GM23248 (cell line): ENCODE data around the gene PRDM16. TPM values are rescaled to one million over a fixed set of nuclear protein-coding genes. Genes with fewer than 3 reads are reported as not detected.

Experiments
- DNase-seq: peaks from one replicate; pipeline ENCODE4 v3.0.0-alpha.2; 2015
- H2AFZ ChIP-seq: fragments of 200-600 bp; sonication (generic); 2 replicates; pipeline ENCODE4 v1.6.1; 2016; ENCODE audit warnings: antibody characterized with exemption
- H3F3A ChIP-seq: fragments of 200-600 bp; sonication (generic); 2 replicates; pipeline ENCODE4 v1.6.1; 2016; ENCODE audit warnings: mild to moderate bottlenecking, antibody characterized with exemption, mixed run types; ENCODE audit not compliant: insufficient read depth
- H3K27ac ChIP-seq: fragments of 200-600 bp; sonication (generic); 2 replicates; pipeline ENCODE4 v1.5.1; 2016; ENCODE audit warnings: mild to moderate bottlenecking
- H3K27me3 ChIP-seq: fragments of 200-600 bp; sonication (generic); replicated peaks from 2 replicates; pipeline ENCODE4 v1.6.1; 2016; ENCODE audit warnings: mild to moderate bottlenecking; ENCODE audit not compliant: insufficient read depth
- H3K36me3 ChIP-seq: fragments of 200-600 bp; sonication (generic); 2 replicates; pipeline ENCODE4 v1.6.1; 2016; ENCODE audit warnings: low read depth, mild to moderate bottlenecking
- H3K4me1 ChIP-seq: fragments of 200-600 bp; sonication (generic); 2 replicates; pipeline ENCODE4 v1.6.1; 2016; ENCODE audit warnings: mild to moderate bottlenecking; ENCODE audit not compliant: insufficient read depth
- H3K4me2 ChIP-seq: fragments of 200-600 bp; sonication (generic); one replicate; pipeline ENCODE4 v1.6.1; 2016; ENCODE audit warnings: mild to moderate bottlenecking; ENCODE audit not compliant: unreplicated experiment
- H3K4me3 ChIP-seq: fragments of 200-600 bp; sonication (generic); 2 replicates; pipeline ENCODE4 v1.5.1; 2016; ENCODE audit warnings: mild to moderate bottlenecking
- H3K79me2 ChIP-seq: fragments of 200-600 bp; sonication (generic); 2 replicates; pipeline ENCODE4 v1.6.1; 2016; ENCODE audit warnings: mild to moderate bottlenecking; ENCODE audit not compliant: insufficient read depth
- H3K9ac ChIP-seq: fragments of 200-600 bp; sonication (generic); 2 replicates; pipeline ENCODE4 v1.6.1; 2016; ENCODE audit warnings: mild to moderate bottlenecking
- H3K9me2 ChIP-seq: fragments of 200-600 bp; sonication (generic); 2 replicates; pipeline ENCODE4 v1.6.1; 2016; ENCODE audit warnings: mixed run types, mild to moderate bottlenecking, moderate library complexity; ENCODE audit not compliant: insufficient read depth
- H3K9me3 ChIP-seq: fragments of 200-600 bp; sonication (generic); one replicate; pipeline ENCODE4 v1.6.1; 2017; ENCODE audit warnings: low read depth
- H4K20me1 ChIP-seq: fragments of 200-600 bp; sonication (generic); 2 replicates; pipeline ENCODE4 v1.6.0; 2016; ENCODE audit not compliant: insufficient read depth
- EZH2 ChIP-seq: fragments of 200-600 bp; sonication (generic); IDR thresholded peaks from 2 replicates; pipeline ENCODE4 v1.6.1; 2018; ENCODE audit warnings: antibody characterized with exemption, mild to moderate bottlenecking; ENCODE audit not compliant: insufficient read depth, poor library complexity, severe bottlenecking
- EZH2phosphoT487 ChIP-seq: fragments of 200-600 bp; sonication (generic); IDR thresholded peaks from 2 replicates; pipeline ENCODE4 v1.6.1; 2018; ENCODE audit warnings: antibody characterized with exemption, moderate library complexity, mild to moderate bottlenecking, low read depth; ENCODE audit not compliant: insufficient read depth
- WGBS, 2 experiments: methylation state at CpG; one replicate each; pipeline ENCODE4 v1.1.6; 2015 to 2017; ENCODE audit warnings: low lambda C conversion rate in 2 of 2, low coverage in 1 of 2; ENCODE audit errors: missing lambda C conversion rate in 2 of 2; 5-methylcytosine and 5-hydroxymethylcytosine counted together
- in situ Hi-C: fragments of 300-500 bp; cut with MboI; formaldehyde crosslinking; loops from 2 replicates; pipeline ENCODE4 v1.15.0; 2020
- polyA plus RNA-seq: library from polyadenylated mRNA; unstranded; fragments of >200 nt; fragmentation: Nextera tagmentation; extraction: Ambion mirVana; gene quantifications from 2 replicates; pipeline ENCODE4 v1.2.1, GENCODE V29; 2016
- total RNA-seq: library from RNA; depleted of rRNA; stranded (reverse); fragments of >200 nt; shearing (Covaris generic); gene quantifications from 2 replicates; pipeline ENCODE4 v1.2.3, GENCODE V29; 2014

PRDM16 gene
- total and polyA plus RNA-seq, 2 experiments from 2014 or later = 0.18 TPM; not detected in 1

GRCh38 chr1:3029481-3029961, 39.5 kb upstream of the PRDM16 start:
- Histone ChIP-seq H3K27ac (no peak overlapping the region), H3K79me2 (no peaks in the 10 kb centered on the region), H2AFZ (no peak overlapping the region), H3K27me3 (no peaks in the 10 kb centered on the region; the same call in 1 of the 2 replicates), H3K9ac (no peak overlapping the region), H3K9me3 (no peaks in the 10 kb centered on the region), H3K4me3 (no peak overlapping the region), H3K36me3 (no peaks in the 10 kb centered on the region), H4K20me1 (no peaks in the 10 kb centered on the region), H3K4me1 (no peaks in the 10 kb centered on the region), H3F3A (no peaks in the 10 kb centered on the region), H3K9me2 (no peaks in the 10 kb centered on the region), H3K4me2 (no peak overlapping the region)
- DNase-seq = no peak
- WGBS, 2 experiments = 32 to 35% methylated on average over 9 to 11 of the region's 11 CpGs
- TF ChIP-seq EZH2phosphoT487 = no peak
- in situ Hi-C loops = no loop called here

GRCh38 chr1:3029991-3030662, 38.9 kb upstream of the PRDM16 start:
- Histone ChIP-seq H3K4me2 (no peak overlapping the region), H3K27ac (no peak overlapping the region), H3K4me3 (no peak overlapping the region), H3K4me1 (no peaks in the 10 kb centered on the region), H3K9me2 (no peaks in the 10 kb centered on the region), H2AFZ (no peak overlapping the region), H3F3A (no peaks in the 10 kb centered on the region), H3K9me3 (no peaks in the 10 kb centered on the region), H3K79me2 (no peaks in the 10 kb centered on the region), H4K20me1 (no peaks in the 10 kb centered on the region), H3K9ac (no peak overlapping the region), H3K27me3 (no peaks in the 10 kb centered on the region; the same call in 1 of the 2 replicates), H3K36me3 (no peaks in the 10 kb centered on the region)
- no peak for DNase-seq
- TF ChIP-seq EZH2 (no peak), EZH2phosphoT487 (no peak)
- WGBS, 2 experiments = 66 to 71% methylated on average over 29 to 30 of the region's 32 CpGs
- in situ Hi-C loops = no loop called here

GRCh38 chr1:3030663-3031381, 38.2 kb upstream of the PRDM16 start:
- Histone ChIP-seq H3K4me3 (no peak overlapping the region), H3K79me2 (no peaks in the 10 kb centered on the region), H3K27me3 (no peaks in the 10 kb centered on the region; the same call in 1 of the 2 replicates), H4K20me1 (no peaks in the 10 kb centered on the region), H3K4me1 (no peaks in the 10 kb centered on the region), H2AFZ (no peak overlapping the region), H3K9me3 (no peaks in the 10 kb centered on the region), H3K4me2 (no peak overlapping the region), H3K9ac (no peak overlapping the region), H3K9me2 (no peaks in the 10 kb centered on the region), H3F3A (no peaks in the 10 kb centered on the region), H3K27ac (no peak overlapping the region), H3K36me3 (no peaks in the 10 kb centered on the region)
- WGBS, 2 experiments = 52 to 55% methylated on average over 20 to 22 of the region's 22 CpGs
- no peak for TF ChIP-seq EZH2phosphoT487
- no peak for TF ChIP-seq EZH2
- in situ Hi-C loops = no loop called here
- DNase-seq = no peak

GRCh38 chr1:3031401-3032221, 37.4 kb upstream of the PRDM16 start:
- Histone ChIP-seq H3K4me2 (no peak overlapping the region), H3K27me3 (no peaks in the 10 kb centered on the region; the same call in 1 of the 2 replicates), H3K4me3 (no peak overlapping the region), H3K9me2 (no peaks in the 10 kb centered on the region), H3K9ac (no peak overlapping the region), H3K9me3 (no peaks in the 10 kb centered on the region), H3K36me3 (no peaks in the 10 kb centered on the region), H3K27ac (no peak overlapping the region), H4K20me1 (no peaks in the 10 kb centered on the region), H3F3A (no peaks in the 10 kb centered on the region), H2AFZ (no peak overlapping the region), H3K79me2 (no peaks in the 10 kb centered on the region), H3K4me1 (no peaks in the 10 kb centered on the region)
- no peak for TF ChIP-seq EZH2
- TF ChIP-seq EZH2phosphoT487 = no peak
- DNase-seq = no peak
- in situ Hi-C loops = no loop called here
- 45 to 47% methylated on average over 33 to 35 of the region's 35 CpGs for WGBS, 2 experiments
